GM23338 (cell line): ENCODE results near the gene AADAC. TPM values are rescaled to one million over a fixed set of nuclear protein-coding genes. Genes with fewer than 3 reads are reported as not detected.

Experiments used
- ATAC-seq: fragments of 200-7000 bp; cut with Tn5 transposase; 3 replicates; pipeline ENCODE4 v1.9.1; 2020
- DNase-seq: peaks from one replicate; pipeline ENCODE4 v3.0.0-alpha.2; 2015; ENCODE audit warnings: low spot score
- H2AFZ ChIP-seq: fragments of 200-600 bp; sonication (generic); 2 replicates; pipeline ENCODE4 v1.8.0; 2016; ENCODE audit warnings: antibody characterized with exemption, mild to moderate bottlenecking, moderate library complexity
- H3F3A ChIP-seq: fragments of 200-600 bp; sonication (generic); replicated peaks from 2 replicates; pipeline ENCODE4 v1.8.0; 2017; ENCODE audit warnings: antibody characterized with exemption, mixed run types, low read depth
- H3K27ac ChIP-seq: fragments of 200-600 bp; sonication (generic); 2 replicates; pipeline ENCODE4 v1.6.1; 2016; ENCODE audit warnings: low read depth
- H3K27me3 ChIP-seq: fragments of 200-600 bp; sonication (generic); 2 replicates; pipeline ENCODE4 v1.8.0; 2016; ENCODE audit warnings: mild to moderate bottlenecking, mixed run types, moderate library complexity; ENCODE audit not compliant: insufficient read depth
- H3K36me3 ChIP-seq: fragments of 200-600 bp; sonication (generic); 2 replicates; pipeline ENCODE4 v1.8.0; 2016; ENCODE audit warnings: mild to moderate bottlenecking; ENCODE audit not compliant: insufficient read depth
- H3K4me1 ChIP-seq: fragments of 200-600 bp; sonication (generic); 2 replicates; pipeline ENCODE4 v1.8.0; 2016; ENCODE audit warnings: mild to moderate bottlenecking, moderate library complexity; ENCODE audit not compliant: insufficient read depth
- H3K4me2 ChIP-seq: fragments of 200-600 bp; sonication (generic); 2 replicates; pipeline ENCODE4 v1.7.1; 2017; ENCODE audit warnings: mixed run types
- H3K4me3 ChIP-seq: fragments of 200-600 bp; sonication (generic); 2 replicates; pipeline ENCODE4 v1.6.1; 2016; ENCODE audit warnings: mixed run types
- H3K79me2 ChIP-seq: fragments of 200-600 bp; sonication (generic); replicated peaks from 2 replicates; pipeline ENCODE4 v1.8.0; 2017; ENCODE audit warnings: mild to moderate bottlenecking; ENCODE audit not compliant: insufficient read depth
- H3K9me2 ChIP-seq: fragments of 200-600 bp; sonication (generic); 2 replicates; pipeline ENCODE4 v1.8.0; 2017; ENCODE audit not compliant: insufficient read depth
- H4K20me1 ChIP-seq: fragments of 200-600 bp; sonication (generic); replicated peaks from 2 replicates; pipeline ENCODE4 v1.8.0; 2017; ENCODE audit warnings: mild to moderate bottlenecking; ENCODE audit not compliant: insufficient read depth
- H3K27ac Mint-ChIP-seq: 2 replicates; pipeline ENCODE4 v1.8.0; 2020; ENCODE audit warnings: inconsistent platforms, mild to moderate bottlenecking, moderate library complexity, mixed read lengths
- H3K27me3 Mint-ChIP-seq: 3 replicates; pipeline ENCODE4 v1.8.0; 2022; ENCODE audit warnings: low read depth, mild to moderate bottlenecking, moderate library complexity, mixed read lengths, inconsistent platforms; ENCODE audit not compliant: insufficient read depth, poor library complexity
- H3K36me3 Mint-ChIP-seq: 3 replicates; pipeline ENCODE4 v1.8.0; 2021; ENCODE audit warnings: low read depth, mild to moderate bottlenecking, inconsistent platforms, moderate library complexity, mixed read lengths
- H3K4me1 Mint-ChIP-seq: 3 replicates; pipeline ENCODE4 v1.8.0; 2020; ENCODE audit warnings: mild to moderate bottlenecking, inconsistent platforms, mixed read lengths
- H3K4me3 Mint-ChIP-seq: 3 replicates; pipeline ENCODE4 v1.8.0; 2021; ENCODE audit warnings: moderate library complexity, mild to moderate bottlenecking, inconsistent platforms, mixed read lengths
- H3K9me3 Mint-ChIP-seq: 3 replicates; pipeline ENCODE4 v1.8.0; 2020; ENCODE audit warnings: moderate library complexity, mild to moderate bottlenecking, inconsistent platforms, mixed read lengths
- CREB1 ChIP-seq: fragments of 250-450 bp; sonication (Bioruptor Pico); IDR thresholded peaks from 2 replicates; pipeline ENCODE4 v1.5.0; 2020; ENCODE audit warnings: low read depth, mild to moderate bottlenecking, moderate library complexity
- EZH2 ChIP-seq: fragments of 200-600 bp; sonication (generic); IDR thresholded peaks from one replicate; pipeline ENCODE4 v1.8.0; 2017; ENCODE audit warnings: antibody characterized with exemption, mild to moderate bottlenecking, low read depth; ENCODE audit not compliant: unreplicated experiment
- EZH2phosphoT487 ChIP-seq: fragments of 200-600 bp; sonication (generic); IDR thresholded peaks from one replicate; pipeline ENCODE4 v1.8.1; 2018; ENCODE audit warnings: antibody characterized with exemption; ENCODE audit not compliant: unreplicated experiment
- JUNB ChIP-seq: IDR thresholded peaks from one replicate; pipeline ENCODE4 v1.6.1; 2016; ENCODE audit warnings: antibody characterized with exemption; ENCODE audit not compliant: unreplicated experiment
- NANOG ChIP-seq: IDR thresholded peaks from 2 replicates; pipeline ENCODE4 v1.6.1; 2016; ENCODE audit warnings: antibody characterized with exemption, borderline replicate concordance
- POLR2AphosphoS5 ChIP-seq: IDR thresholded peaks from 2 replicates; pipeline ENCODE4 v1.6.1; 2016; ENCODE audit warnings: antibody characterized with exemption, low read depth
- STAT1 ChIP-seq: IDR thresholded peaks from one replicate; pipeline ENCODE4 v1.6.1; 2016; ENCODE audit warnings: antibody characterized with exemption; ENCODE audit not compliant: unreplicated experiment
- ZNF114 ChIP-seq: fragments of 250-450 bp; sonication (Bioruptor Pico); IDR thresholded peaks from 2 replicates; pipeline ENCODE4 v1.5.0; 2020; ENCODE audit warnings: mild to moderate bottlenecking, moderate library complexity
- ZNF331 ChIP-seq: fragments of 250-450 bp; sonication (Bioruptor Pico); IDR thresholded peaks from 2 replicates; pipeline ENCODE4 v1.5.0; 2020; ENCODE audit warnings: low read depth, mild to moderate bottlenecking, moderate library complexity
- polyA plus RNA-seq: library from polyadenylated mRNA; unstranded; fragments of >200 nt; fragmentation: Nextera tagmentation; extraction: Ambion mirVana; gene quantifications from 2 replicates; pipeline ENCODE4 v1.2.1, GENCODE V29; 2016
- total RNA-seq: library from RNA; depleted of rRNA; stranded (reverse); fragments of >200 nt; shearing (Covaris generic); gene quantifications from 2 replicates; pipeline ENCODE4 v1.2.3, GENCODE V29; 2014
- TF ChIP-seq, protein P1 (sequence below): fragments of 250-450 bp; sonication (Bioruptor Pico); IDR thresholded peaks from 2 replicates; pipeline ENCODE4 v1.5.0; 2020; ENCODE audit warnings: mild to moderate bottlenecking, moderate library complexity
- TF ChIP-seq, protein P2 (sequence below), 2 experiments: fragments of 200-600 bp in 1 of 2; sonication (generic) in 1 of 2; conservative IDR thresholded peaks; 2 replicates each; pipeline versions ENCODE4 v1.5.1 to v1.6.1; 2016 to 2017; ENCODE audit warnings: antibody characterized with exemption in 2 of 2, low read depth in 2 of 2, mild to moderate bottlenecking in 2 of 2, moderate library complexity in 1 of 2
- TF ChIP-seq, protein P3 (sequence below): IDR thresholded peaks from one replicate; pipeline ENCODE4 v1.6.1; 2018; ENCODE audit warnings: antibody characterized with exemption; ENCODE audit not compliant: unreplicated experiment
- TF ChIP-seq, protein P4 (sequence below): IDR thresholded peaks from 2 replicates; pipeline ENCODE4 v1.6.1; 2016; ENCODE audit warnings: antibody characterized with exemption

Gene AADAC
- total and polyA plus RNA-seq, 2 experiments from 2014 or later: not detected

DNA sequence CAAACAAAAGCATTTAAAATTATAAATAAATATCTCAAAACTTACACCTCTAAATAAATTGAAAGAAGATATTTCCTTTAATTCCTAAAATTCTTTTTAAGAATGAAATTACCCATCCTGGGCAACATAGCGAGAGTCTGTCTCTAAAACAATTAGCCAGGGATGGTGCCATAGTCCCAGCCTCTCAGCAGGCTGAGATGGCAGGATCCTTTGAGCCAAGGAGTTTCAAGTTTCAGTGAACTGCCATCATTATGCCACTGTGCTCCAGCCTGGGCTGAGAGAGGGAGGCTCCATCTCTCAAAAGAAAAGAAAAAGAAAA, 25.4 kb downstream of the AADAC start:
- Histone ChIP-seq H3K4me1 (peaks cover 9% of the 10 kb centered on the region), H2AFZ (no peak overlapping the region), H3K27ac (no peak overlapping the region), H3K4me2 (no peak overlapping the region), H3K4me3 (no peak overlapping the region), H3F3A (no peaks in the 10 kb centered on the region), H3K27me3 (no peaks in the 10 kb centered on the region), H3K79me2 (no peaks in the 10 kb centered on the region), H4K20me1 (no peaks in the 10 kb centered on the region), H3K9me2 (no peaks in the 10 kb centered on the region), H3K36me3 (no peaks in the 10 kb centered on the region)
- DNase-seq (no peak), ATAC-seq (peak; percentile 82)
- no peak overlapping the region for H3K27ac Mint-ChIP-seq
- H3K27me3 Mint-ChIP-seq: no peaks in the 10 kb centered on the region
- TF ChIP-seq, protein P1, sequence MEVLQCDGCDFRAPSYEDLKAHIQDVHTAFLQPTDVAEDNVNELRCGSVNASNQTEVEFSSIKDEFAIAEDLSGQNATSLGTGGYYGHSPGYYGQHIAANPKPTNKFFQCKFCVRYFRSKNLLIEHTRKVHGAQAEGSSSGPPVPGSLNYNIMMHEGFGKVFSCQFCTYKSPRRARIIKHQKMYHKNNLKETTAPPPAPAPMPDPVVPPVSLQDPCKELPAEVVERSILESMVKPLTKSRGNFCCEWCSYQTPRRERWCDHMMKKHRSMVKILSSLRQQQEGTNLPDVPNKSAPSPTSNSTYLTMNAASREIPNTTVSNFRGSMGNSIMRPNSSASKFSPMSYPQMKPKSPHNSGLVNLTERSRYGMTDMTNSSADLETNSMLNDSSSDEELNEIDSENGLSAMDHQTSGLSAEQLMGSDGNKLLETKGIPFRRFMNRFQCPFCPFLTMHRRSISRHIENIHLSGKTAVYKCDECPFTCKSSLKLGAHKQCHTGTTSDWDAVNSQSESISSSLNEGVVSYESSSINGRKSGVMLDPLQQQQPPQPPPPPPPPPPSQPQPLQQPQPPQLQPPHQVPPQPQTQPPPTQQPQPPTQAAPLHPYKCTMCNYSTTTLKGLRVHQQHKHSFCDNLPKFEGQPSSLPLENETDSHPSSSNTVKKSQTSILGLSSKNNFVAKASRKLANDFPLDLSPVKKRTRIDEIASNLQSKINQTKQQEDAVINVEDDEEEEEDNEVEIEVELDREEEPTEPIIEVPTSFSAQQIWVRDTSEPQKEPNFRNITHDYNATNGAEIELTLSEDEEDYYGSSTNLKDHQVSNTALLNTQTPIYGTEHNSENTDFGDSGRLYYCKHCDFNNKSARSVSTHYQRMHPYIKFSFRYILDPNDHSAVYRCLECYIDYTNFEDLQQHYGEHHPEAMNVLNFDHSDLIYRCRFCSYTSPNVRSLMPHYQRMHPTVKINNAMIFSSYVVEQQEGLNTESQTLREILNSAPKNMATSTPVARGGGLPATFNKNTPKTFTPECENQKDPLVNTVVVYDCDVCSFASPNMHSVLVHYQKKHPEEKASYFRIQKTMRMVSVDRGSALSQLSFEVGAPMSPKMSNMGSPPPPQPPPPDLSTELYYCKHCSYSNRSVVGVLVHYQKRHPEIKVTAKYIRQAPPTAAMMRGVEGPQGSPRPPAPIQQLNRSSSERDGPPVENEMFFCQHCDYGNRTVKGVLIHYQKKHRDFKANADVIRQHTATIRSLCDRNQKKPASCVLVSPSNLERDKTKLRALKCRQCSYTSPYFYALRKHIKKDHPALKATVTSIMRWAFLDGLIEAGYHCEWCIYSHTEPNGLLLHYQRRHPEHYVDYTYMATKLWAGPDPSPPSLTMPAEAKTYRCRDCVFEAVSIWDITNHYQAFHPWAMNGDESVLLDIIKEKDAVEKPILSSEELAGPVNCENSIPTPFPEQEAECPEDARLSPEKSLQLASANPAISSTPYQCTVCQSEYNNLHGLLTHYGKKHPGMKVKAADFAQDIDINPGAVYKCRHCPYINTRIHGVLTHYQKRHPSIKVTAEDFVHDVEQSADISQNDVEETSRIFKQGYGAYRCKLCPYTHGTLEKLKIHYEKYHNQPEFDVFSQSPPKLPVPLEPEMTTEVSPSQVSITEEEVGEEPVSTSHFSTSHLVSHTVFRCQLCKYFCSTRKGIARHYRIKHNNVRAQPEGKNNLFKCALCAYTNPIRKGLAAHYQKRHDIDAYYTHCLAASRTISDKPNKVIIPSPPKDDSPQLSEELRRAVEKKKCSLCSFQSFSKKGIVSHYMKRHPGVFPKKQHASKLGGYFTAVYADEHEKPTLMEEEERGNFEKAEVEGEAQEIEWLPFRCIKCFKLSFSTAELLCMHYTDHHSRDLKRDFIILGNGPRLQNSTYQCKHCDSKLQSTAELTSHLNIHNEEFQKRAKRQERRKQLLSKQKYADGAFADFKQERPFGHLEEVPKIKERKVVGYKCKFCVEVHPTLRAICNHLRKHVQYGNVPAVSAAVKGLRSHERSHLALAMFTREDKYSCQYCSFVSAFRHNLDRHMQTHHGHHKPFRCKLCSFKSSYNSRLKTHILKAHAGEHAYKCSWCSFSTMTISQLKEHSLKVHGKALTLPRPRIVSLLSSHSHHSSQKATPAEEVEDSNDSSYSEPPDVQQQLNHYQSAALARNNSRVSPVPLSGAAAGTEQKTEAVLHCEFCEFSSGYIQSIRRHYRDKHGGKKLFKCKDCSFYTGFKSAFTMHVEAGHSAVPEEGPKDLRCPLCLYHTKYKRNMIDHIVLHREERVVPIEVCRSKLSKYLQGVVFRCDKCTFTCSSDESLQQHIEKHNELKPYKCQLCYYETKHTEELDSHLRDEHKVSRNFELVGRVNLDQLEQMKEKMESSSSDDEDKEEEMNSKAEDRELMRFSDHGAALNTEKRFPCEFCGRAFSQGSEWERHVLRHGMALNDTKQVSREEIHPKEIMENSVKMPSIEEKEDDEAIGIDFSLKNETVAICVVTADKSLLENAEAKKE (CRISPR knock-in tag): no peak
- TF ChIP-seq, protein P2, sequence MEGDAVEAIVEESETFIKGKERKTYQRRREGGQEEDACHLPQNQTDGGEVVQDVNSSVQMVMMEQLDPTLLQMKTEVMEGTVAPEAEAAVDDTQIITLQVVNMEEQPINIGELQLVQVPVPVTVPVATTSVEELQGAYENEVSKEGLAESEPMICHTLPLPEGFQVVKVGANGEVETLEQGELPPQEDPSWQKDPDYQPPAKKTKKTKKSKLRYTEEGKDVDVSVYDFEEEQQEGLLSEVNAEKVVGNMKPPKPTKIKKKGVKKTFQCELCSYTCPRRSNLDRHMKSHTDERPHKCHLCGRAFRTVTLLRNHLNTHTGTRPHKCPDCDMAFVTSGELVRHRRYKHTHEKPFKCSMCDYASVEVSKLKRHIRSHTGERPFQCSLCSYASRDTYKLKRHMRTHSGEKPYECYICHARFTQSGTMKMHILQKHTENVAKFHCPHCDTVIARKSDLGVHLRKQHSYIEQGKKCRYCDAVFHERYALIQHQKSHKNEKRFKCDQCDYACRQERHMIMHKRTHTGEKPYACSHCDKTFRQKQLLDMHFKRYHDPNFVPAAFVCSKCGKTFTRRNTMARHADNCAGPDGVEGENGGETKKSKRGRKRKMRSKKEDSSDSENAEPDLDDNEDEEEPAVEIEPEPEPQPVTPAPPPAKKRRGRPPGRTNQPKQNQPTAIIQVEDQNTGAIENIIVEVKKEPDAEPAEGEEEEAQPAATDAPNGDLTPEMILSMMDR (conservative IDR thresholded peaks at IDR 0.05; ENCODE audit: low read depth in 2 of 2): no peak
- TF ChIP-seq, protein P3, sequence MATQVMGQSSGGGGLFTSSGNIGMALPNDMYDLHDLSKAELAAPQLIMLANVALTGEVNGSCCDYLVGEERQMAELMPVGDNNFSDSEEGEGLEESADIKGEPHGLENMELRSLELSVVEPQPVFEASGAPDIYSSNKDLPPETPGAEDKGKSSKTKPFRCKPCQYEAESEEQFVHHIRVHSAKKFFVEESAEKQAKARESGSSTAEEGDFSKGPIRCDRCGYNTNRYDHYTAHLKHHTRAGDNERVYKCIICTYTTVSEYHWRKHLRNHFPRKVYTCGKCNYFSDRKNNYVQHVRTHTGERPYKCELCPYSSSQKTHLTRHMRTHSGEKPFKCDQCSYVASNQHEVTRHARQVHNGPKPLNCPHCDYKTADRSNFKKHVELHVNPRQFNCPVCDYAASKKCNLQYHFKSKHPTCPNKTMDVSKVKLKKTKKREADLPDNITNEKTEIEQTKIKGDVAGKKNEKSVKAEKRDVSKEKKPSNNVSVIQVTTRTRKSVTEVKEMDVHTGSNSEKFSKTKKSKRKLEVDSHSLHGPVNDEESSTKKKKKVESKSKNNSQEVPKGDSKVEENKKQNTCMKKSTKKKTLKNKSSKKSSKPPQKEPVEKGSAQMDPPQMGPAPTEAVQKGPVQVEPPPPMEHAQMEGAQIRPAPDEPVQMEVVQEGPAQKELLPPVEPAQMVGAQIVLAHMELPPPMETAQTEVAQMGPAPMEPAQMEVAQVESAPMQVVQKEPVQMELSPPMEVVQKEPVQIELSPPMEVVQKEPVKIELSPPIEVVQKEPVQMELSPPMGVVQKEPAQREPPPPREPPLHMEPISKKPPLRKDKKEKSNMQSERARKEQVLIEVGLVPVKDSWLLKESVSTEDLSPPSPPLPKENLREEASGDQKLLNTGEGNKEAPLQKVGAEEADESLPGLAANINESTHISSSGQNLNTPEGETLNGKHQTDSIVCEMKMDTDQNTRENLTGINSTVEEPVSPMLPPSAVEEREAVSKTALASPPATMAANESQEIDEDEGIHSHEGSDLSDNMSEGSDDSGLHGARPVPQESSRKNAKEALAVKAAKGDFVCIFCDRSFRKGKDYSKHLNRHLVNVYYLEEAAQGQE: no peak
- TF ChIP-seq ZNF331 (no peak), POLR2AphosphoS5 (no peak), STAT1 (no peak), EZH2 (no peak), JUNB (no peak), CREB1 (CRISPR knock-in tag) (no peak), ZNF114 (CRISPR knock-in tag) (no peak), EZH2phosphoT487 (no peak), NANOG (no peak)
- TF ChIP-seq, protein P4, sequence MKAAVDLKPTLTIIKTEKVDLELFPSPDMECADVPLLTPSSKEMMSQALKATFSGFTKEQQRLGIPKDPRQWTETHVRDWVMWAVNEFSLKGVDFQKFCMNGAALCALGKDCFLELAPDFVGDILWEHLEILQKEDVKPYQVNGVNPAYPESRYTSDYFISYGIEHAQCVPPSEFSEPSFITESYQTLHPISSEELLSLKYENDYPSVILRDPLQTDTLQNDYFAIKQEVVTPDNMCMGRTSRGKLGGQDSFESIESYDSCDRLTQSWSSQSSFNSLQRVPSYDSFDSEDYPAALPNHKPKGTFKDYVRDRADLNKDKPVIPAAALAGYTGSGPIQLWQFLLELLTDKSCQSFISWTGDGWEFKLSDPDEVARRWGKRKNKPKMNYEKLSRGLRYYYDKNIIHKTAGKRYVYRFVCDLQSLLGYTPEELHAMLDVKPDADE: no peak
- H3K4me3 Mint-ChIP-seq: no peak overlapping the region
- H3K36me3 Mint-ChIP-seq: no peaks in the 10 kb centered on the region
- H3K4me1 Mint-ChIP-seq: peaks cover 15% of the 10 kb centered on the region; the same call in 2 of the 3 replicates
- no peaks in the 10 kb centered on the region for H3K9me3 Mint-ChIP-seq
